ENCODE measurements around the gene CLDN6. TPM values are rescaled to one million over a fixed set of nuclear protein-coding genes. Genes with fewer than 3 reads are reported as not detected.

Gene CLDN6
- total and polyA plus RNA-seq, 8 donors, result 2.3 to 140 (median 113) TPM; not detected in 1

DNA sequence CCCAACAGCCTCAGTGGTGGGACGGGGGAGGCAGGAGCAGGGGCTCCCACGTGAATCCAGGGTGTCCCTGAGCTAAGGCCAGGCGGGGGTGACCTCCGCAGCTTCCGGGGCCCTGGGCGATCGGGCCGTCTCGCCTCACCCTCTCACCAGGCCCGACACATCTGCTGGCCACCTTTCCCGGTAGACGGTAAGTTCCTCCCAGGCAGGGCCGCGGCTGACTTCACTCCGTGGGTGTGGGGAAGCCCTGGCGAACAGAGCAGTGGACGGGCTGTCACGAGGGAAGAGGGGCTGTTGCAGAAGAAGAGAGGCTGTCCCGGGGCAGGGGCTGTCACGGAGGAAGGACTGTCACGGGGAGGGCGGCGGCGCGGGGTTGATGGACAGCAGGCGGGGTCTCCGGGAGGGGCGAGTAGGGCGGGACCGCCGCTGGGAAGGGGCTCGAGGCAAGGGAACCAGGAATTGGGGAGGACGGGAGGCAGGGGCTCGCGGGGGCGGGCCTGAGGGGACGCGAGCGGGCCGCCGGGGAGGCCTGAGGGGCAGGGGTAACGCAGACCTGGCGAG is 38.2 kb downstream of the CLDN6 start:
- DNase-seq (peak in 1 of 4 donors; percentile 74), ATAC-seq (no peak)
- Histone ChIP-seq H3K36me3 (peaks cover 0 to 11% of the 10 kb centered on the region in 2 donors), H3K9me3 (no peaks in the 10 kb centered on the region), H3K4me3 (peak overlapping the region; percentile 50 to 70), H3K27me3 (no peaks in the 10 kb centered on the region), H3K4me1 (peaks cover 11 to 42% of the 10 kb centered on the region in 2 donors), H3K27ac (no peak overlapping the region)
- TF ChIP-seq, protein P1, sequence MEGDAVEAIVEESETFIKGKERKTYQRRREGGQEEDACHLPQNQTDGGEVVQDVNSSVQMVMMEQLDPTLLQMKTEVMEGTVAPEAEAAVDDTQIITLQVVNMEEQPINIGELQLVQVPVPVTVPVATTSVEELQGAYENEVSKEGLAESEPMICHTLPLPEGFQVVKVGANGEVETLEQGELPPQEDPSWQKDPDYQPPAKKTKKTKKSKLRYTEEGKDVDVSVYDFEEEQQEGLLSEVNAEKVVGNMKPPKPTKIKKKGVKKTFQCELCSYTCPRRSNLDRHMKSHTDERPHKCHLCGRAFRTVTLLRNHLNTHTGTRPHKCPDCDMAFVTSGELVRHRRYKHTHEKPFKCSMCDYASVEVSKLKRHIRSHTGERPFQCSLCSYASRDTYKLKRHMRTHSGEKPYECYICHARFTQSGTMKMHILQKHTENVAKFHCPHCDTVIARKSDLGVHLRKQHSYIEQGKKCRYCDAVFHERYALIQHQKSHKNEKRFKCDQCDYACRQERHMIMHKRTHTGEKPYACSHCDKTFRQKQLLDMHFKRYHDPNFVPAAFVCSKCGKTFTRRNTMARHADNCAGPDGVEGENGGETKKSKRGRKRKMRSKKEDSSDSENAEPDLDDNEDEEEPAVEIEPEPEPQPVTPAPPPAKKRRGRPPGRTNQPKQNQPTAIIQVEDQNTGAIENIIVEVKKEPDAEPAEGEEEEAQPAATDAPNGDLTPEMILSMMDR (IDR thresholded peaks at IDR 0.05), result no peak
- intact Hi-C loops (cut with DNase I), result no loop called here

- intact Hi-C loops (cut with DNase I), result no loop called here
These were observed 40.5 kb downstream of the CLDN6 start for GRCh38 chr16:2977440-2977839.

DNA sequence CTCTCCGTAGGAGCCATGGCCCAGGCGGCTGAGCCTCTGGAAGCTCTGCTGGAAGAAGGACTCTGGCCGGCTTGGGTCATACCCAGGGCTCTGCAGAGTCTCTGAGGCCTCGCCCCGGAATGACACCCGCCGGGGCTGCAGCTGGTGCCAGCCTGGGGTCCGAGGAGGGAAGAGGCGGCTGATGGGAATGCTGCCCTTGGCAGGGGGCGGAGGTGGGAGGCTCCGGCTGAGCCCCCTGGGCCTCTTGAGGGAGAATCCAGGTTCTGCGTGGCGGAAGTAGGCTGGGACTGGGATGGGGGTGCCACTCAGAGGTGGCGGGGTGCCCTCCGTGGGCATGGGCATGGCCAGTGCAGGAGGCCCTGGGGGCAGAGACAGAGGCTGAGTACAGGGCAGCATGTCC is 41.3 kb downstream of the CLDN6 start:
- no peak overlapping the region for H3K4me3 ChIP-seq
- intact Hi-C loops (cut with DNase I), result no loop called here
- no peaks in the 10 kb centered on the region for H3K27me3 ChIP-seq
- DNase-seq (no peak), ATAC-seq (no peak)
- TF ChIP-seq, protein P1 (IDR thresholded peaks at IDR 0.05), result no peak
- peaks cover 0 to 18% of the 10 kb centered on the region in 2 donors for H3K36me3 ChIP-seq
- H3K27ac ChIP-seq, result no peak overlapping the region
- no peaks in the 10 kb centered on the region for H3K9me3 ChIP-seq
- H3K4me1 ChIP-seq, result peaks cover 11 to 30% of the 10 kb centered on the region in 2 donors

More at GRCh38 chr16:2977440-2977839, 40.5 kb downstream of the CLDN6 start:
- TF ChIP-seq, protein P1 (IDR thresholded peaks at IDR 0.05), result no peak
- Histone ChIP-seq H3K27me3 (no peaks in the 10 kb centered on the region), H3K36me3 (peaks cover 0 to 12% of the 10 kb centered on the region in 2 donors), H3K9me3 (no peaks in the 10 kb centered on the region), H3K27ac (no peak overlapping the region), H3K4me3 (no peak overlapping the region), H3K4me1 (peaks cover 11 to 30% of the 10 kb centered on the region in 2 donors)
- ATAC-seq (peak; percentile 45), DNase-seq (peak in 2 of 4 donors; percentile 56 to 86)

GRCh38 chr16:2976201-2976600 is 41.8 kb downstream of the CLDN6 start:
- Histone ChIP-seq H3K27me3 (no peaks in the 10 kb centered on the region), H3K27ac (no peak overlapping the region), H3K4me3 (no peak overlapping the region), H3K36me3 (peaks cover 0 to 19% of the 10 kb centered on the region in 2 donors), H3K4me1 (peaks cover 11 to 29% of the 10 kb centered on the region in 2 donors), H3K9me3 (no peaks in the 10 kb centered on the region)
- intact Hi-C loops (cut with DNase I), result no loop called here
- TF ChIP-seq, protein P1 (IDR thresholded peaks at IDR 0.05), result no peak
- ATAC-seq (no peak), DNase-seq (no peak)

- DNase-seq (no peak), ATAC-seq (no peak)
- TF ChIP-seq, protein P1 (IDR thresholded peaks at IDR 0.05), result no peak
- Histone ChIP-seq H3K4me1 (peaks cover 6 to 32% of the 10 kb centered on the region in 2 donors), H3K4me3 (no peak overlapping the region), H3K36me3 (peaks cover 0 to 19% of the 10 kb centered on the region in 2 donors), H3K9me3 (no peaks in the 10 kb centered on the region), H3K27me3 (no peaks in the 10 kb centered on the region), H3K27ac (no peak overlapping the region)
- intact Hi-C loops (cut with DNase I), result no loop called here
These were observed 42.7 kb downstream of the CLDN6 start for GRCh38 chr16:2975161-2975795.
